CD14-positive monocyte (primary cell): Measurements from ENCODE around the gene NME5. TPM values are rescaled to one million over a fixed set of nuclear protein-coding genes. Genes with fewer than 3 reads are reported as not detected.
A peak's percentile ranks its signal among the peaks of the same experiment; 100 is the strongest.

Experiments
- DNase-seq, 3 donors: peaks; one replicate each; pipeline ENCODE4 v3.0.0-alpha.2; 2011 to 2022
- H2AFZ ChIP-seq: 2 replicates; pipeline ENCODE4 v1.6.0; 2012; ENCODE audit warnings: mild to moderate bottlenecking, low read depth, low read length, inconsistent platforms; ENCODE audit not compliant: insufficient read depth, poor library complexity, severe bottlenecking
- H3K27ac ChIP-seq, 2 donors: 1 replicate in 1 of 2; 2 replicates in 1 of 2; pipeline ENCODE4 v1.5.1; 2012 to 2013; ENCODE audit warnings: low read length in 2 of 2, control low read depth in 1 of 2, inconsistent platforms in 1 of 2, low read depth in 1 of 2, mild to moderate bottlenecking in 1 of 2
- H3K27me3 ChIP-seq, 2 donors: one replicate each; pipeline versions ENCODE4 v1.6.0 to v1.6.1; 2011 to 2013; ENCODE audit warnings: low read length in 2 of 2; ENCODE audit not compliant: control insufficient read depth in 2 of 2, insufficient read depth in 2 of 2
- H3K36me3 ChIP-seq, 2 donors: replicated peaks in 1 of 2; 1 replicate in 1 of 2; 2 replicates in 1 of 2; pipeline versions ENCODE4 v1.5.1 to v1.6.1; 2012 to 2013; ENCODE audit warnings: low read length in 2 of 2, control low read depth in 1 of 2, inconsistent platforms in 1 of 2, mild to moderate bottlenecking in 1 of 2; ENCODE audit not compliant: insufficient read depth in 2 of 2, control insufficient read depth in 1 of 2
- H3K4me1 ChIP-seq, 2 donors: 1 replicate in 1 of 2; 2 replicates in 1 of 2; pipeline versions ENCODE4 v1.5.1 to v1.6.1; 2012 to 2013; ENCODE audit warnings: low read length in 2 of 2, control low read depth in 1 of 2, inconsistent platforms in 1 of 2, mild to moderate bottlenecking in 1 of 2, moderate library complexity in 1 of 2; ENCODE audit not compliant: insufficient read depth in 2 of 2, control insufficient read depth in 1 of 2
- H3K4me2 ChIP-seq: replicated peaks from 2 replicates; pipeline ENCODE3; 2012; ENCODE audit warnings: low read length, moderate library complexity, mild to moderate bottlenecking; ENCODE audit not compliant: poor library complexity, severe bottlenecking; ENCODE audit errors: extremely low read depth
- H3K4me3 ChIP-seq, 3 experiments: fragments of 200-600 bp in 1 of 3; sonication (generic) in 1 of 3; replicated peaks in 1 of 3; 1 replicate in 2 of 3; 2 replicates in 1 of 3; pipeline ENCODE4 v1.5.1; 2011 to 2013; ENCODE audit warnings: low read length in 3 of 3, mild to moderate bottlenecking in 3 of 3, control low read depth in 2 of 3, low read depth in 2 of 3, inconsistent platforms in 1 of 3, moderate library complexity in 1 of 3
- H3K79me2 ChIP-seq: 2 replicates; pipeline ENCODE4 v1.6.0; 2012; ENCODE audit warnings: mild to moderate bottlenecking, control low read depth, inconsistent platforms, low read length, moderate library complexity; ENCODE audit not compliant: insufficient read depth
- H3K9ac ChIP-seq: 2 replicates; pipeline ENCODE4 v1.6.0; 2017; ENCODE audit warnings: low read length, mild to moderate bottlenecking; ENCODE audit not compliant: insufficient read depth, poor library complexity, severe bottlenecking
- H3K9me3 ChIP-seq, 2 donors: replicated peaks in 1 of 2; 1 replicate in 1 of 2; 2 replicates in 1 of 2; pipeline versions ENCODE4 v1.5.1 to v1.6.1; 2012 to 2013; ENCODE audit warnings: low read length in 2 of 2, control low read depth in 1 of 2; ENCODE audit not compliant: control insufficient read depth in 1 of 2, insufficient read depth in 1 of 2
- H4K20me1 ChIP-seq: 2 replicates; pipeline ENCODE4 v1.6.0; 2012; ENCODE audit warnings: mild to moderate bottlenecking, low read length, control low read depth, moderate library complexity; ENCODE audit not compliant: insufficient read depth
- H3K27ac Mint-ChIP-seq, 7 donors: one replicate each; pipeline ENCODE4 v1.8.0; 2020; ENCODE audit warnings: mild to moderate bottlenecking in 7 of 7, mixed read lengths in 7 of 7, moderate library complexity in 6 of 7, inconsistent platforms in 2 of 7
- H3K27me3 Mint-ChIP-seq, 3 donors: one replicate each; pipeline ENCODE4 v1.8.0; 2021 to 2022; ENCODE audit warnings: low read depth in 3 of 3, mild to moderate bottlenecking in 3 of 3, mixed read lengths in 3 of 3, moderate library complexity in 3 of 3, inconsistent platforms in 1 of 3
- H3K36me3 Mint-ChIP-seq, 2 donors: one replicate each; pipeline ENCODE4 v1.8.0; 2020; ENCODE audit warnings: mixed read lengths in 2 of 2, inconsistent platforms in 1 of 2, mild to moderate bottlenecking in 1 of 2
- H3K4me1 Mint-ChIP-seq: one replicate; pipeline ENCODE4 v1.8.0; 2020; ENCODE audit warnings: mild to moderate bottlenecking, mixed read lengths
- H3K4me3 Mint-ChIP-seq, 2 donors: one replicate each; pipeline ENCODE4 v1.8.0; 2020; ENCODE audit warnings: mild to moderate bottlenecking in 2 of 2, mixed read lengths in 2 of 2, moderate library complexity in 1 of 2
- H3K9me3 Mint-ChIP-seq, 7 donors: one replicate each; pipeline ENCODE4 v1.8.0; 2020 to 2022; ENCODE audit warnings: mixed read lengths in 7 of 7, mild to moderate bottlenecking in 6 of 7, moderate library complexity in 6 of 7, inconsistent platforms in 2 of 7
- WGBS: methylation state at CpG from one replicate; pipeline ENCODE4 v1.1.5; 2013; ENCODE audit warnings: missing lambda C conversion rate; ENCODE audit not compliant: insufficient coverage; 5-methylcytosine and 5-hydroxymethylcytosine counted together
- intact Hi-C, 2 donors: fragments of 100-400 bp; cut with micrococcal nuclease; formaldehyde crosslinking; loops; one replicate each; pipeline versions ENCODE4 v1.15.0 to v1.15.1; 2023
- polyA plus RNA-seq, 3 donors: library from polyadenylated mRNA; depleted of rRNA in 1 of 3; unstranded in 2 of 3; stranded (reverse) in 1 of 3; fragments of 300-500 nt in 2 of 3; fragments of >200 nt in 1 of 3; fragmentation: Illumina TruSeq in 2 of 3; gene quantifications; 1 replicate in 2 of 3; 2 replicates in 1 of 3; pipeline ENCODE4 v1.2.3, GENCODE V29; 2012 to 2021
- TF ChIP-seq, protein P1 (sequence below): fragments of 200-600 bp; IDR thresholded peaks from one replicate; pipeline ENCODE4 v1.8.0; 2022; ENCODE audit warnings: antibody characterized with exemption, mild to moderate bottlenecking

NME5 gene
- polyA plus RNA-seq, 3 donors: not detected

DNA sequence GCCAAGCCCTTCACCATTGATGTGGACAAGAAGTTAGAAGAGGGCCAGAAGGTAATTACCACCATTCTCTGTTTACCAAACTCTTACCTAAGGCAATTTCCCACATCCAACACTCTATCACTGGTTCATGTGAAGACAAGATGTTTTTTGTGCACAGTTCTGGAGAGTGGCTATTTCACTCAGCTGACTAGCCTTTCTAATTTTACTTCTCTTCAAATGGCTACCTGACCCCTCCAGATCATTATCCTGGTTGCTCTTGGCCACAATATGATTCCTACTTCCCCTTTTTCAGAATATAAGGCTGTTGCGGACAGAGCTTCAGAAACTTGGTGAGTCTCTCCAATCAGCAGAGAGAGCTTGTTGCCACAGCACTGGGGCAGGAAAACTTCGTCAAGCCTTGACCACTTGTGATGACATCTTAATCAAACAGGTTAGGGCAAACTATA, 46.8 kb upstream of the NME5 start:
- no peak overlapping the region for H2AFZ ChIP-seq
- peak overlapping the region in 1 of 2 donors; percentile 27 for H3K27ac ChIP-seq
- H3K27me3 ChIP-seq: no peaks in the 10 kb centered on the region
- H3K4me3 Mint-ChIP-seq: no peak overlapping the region
- peaks cover 6 to 7% of the 10 kb centered on the region in 2 donors for H3K4me1 ChIP-seq
- H3K4me2 ChIP-seq: no peak overlapping the region
- H3K27me3 Mint-ChIP-seq: peaks cover 0 to 2% (median 2%) of the 10 kb centered on the region in 3 donors
- intact Hi-C loops: loop anchor here in 1 of 2 donors (10.0 kb wide), 1 partner anchor 229 kb away; no protein-coding TSS in a partner anchor
- H3K27ac Mint-ChIP-seq: peak overlapping the region in 5 of 7 donors; percentile 20 to 73 (median 58)
- TF ChIP-seq, protein P1, sequence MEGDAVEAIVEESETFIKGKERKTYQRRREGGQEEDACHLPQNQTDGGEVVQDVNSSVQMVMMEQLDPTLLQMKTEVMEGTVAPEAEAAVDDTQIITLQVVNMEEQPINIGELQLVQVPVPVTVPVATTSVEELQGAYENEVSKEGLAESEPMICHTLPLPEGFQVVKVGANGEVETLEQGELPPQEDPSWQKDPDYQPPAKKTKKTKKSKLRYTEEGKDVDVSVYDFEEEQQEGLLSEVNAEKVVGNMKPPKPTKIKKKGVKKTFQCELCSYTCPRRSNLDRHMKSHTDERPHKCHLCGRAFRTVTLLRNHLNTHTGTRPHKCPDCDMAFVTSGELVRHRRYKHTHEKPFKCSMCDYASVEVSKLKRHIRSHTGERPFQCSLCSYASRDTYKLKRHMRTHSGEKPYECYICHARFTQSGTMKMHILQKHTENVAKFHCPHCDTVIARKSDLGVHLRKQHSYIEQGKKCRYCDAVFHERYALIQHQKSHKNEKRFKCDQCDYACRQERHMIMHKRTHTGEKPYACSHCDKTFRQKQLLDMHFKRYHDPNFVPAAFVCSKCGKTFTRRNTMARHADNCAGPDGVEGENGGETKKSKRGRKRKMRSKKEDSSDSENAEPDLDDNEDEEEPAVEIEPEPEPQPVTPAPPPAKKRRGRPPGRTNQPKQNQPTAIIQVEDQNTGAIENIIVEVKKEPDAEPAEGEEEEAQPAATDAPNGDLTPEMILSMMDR: no peak
- no peaks in the 10 kb centered on the region for H3K9me3 Mint-ChIP-seq
- 14% methylated on average over 1 of the region's 2 CpGs for WGBS
- DNase-seq: peak in 1 of 3 donors; percentile 23
- no peaks in the 10 kb centered on the region for H3K9me3 ChIP-seq
- H3K36me3 Mint-ChIP-seq: peaks cover 76 to 91% of the 10 kb centered on the region in 2 donors
- no peak overlapping the region for H3K9ac ChIP-seq
- H3K4me3 ChIP-seq: no peak overlapping the region
- peaks cover 77 to 100% of the 10 kb centered on the region in 2 donors for H3K36me3 ChIP-seq
- peaks cover 14% of the 10 kb centered on the region for H3K4me1 Mint-ChIP-seq
- H4K20me1 ChIP-seq: no peaks in the 10 kb centered on the region
- H3K79me2 ChIP-seq: peaks cover 7% of the 10 kb centered on the region

DNA sequence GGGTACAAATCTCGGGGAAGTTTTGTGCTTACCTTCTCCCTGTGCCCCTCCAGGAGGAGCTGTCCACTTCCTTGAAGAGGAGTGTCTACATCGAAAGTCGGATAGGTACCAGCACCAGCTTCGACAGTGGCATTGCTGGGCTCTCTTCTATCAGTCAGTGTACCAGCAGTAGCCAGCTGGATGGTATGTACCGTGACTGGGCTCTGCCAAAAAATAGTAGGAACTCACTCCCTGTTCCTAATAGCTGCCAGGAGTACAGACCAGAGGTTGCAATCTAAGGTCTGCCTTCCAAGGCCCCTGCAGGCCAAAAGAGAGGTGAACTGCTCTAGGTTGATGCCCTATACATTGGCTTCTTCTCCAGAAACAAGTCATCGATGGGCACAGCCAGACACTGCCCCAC, 43.6 kb upstream of the NME5 start:
- no peak for DNase-seq
- H3K4me1 ChIP-seq: peaks cover 24 to 29% of the 10 kb centered on the region in 2 donors
- intact Hi-C loops: loop anchor here in 1 of 2 donors (10.0 kb wide), 1 partner anchor 232 kb away; no protein-coding TSS in a partner anchor
- H3K27me3 ChIP-seq: no peaks in the 10 kb centered on the region
- H3K4me1 Mint-ChIP-seq: peaks cover 14% of the 10 kb centered on the region
- peaks cover 34% of the 10 kb centered on the region for H3K79me2 ChIP-seq
- no peaks in the 10 kb centered on the region for H3K9me3 Mint-ChIP-seq
- no peak overlapping the region for H3K4me2 ChIP-seq
- no peak overlapping the region for H3K9ac ChIP-seq
- TF ChIP-seq, protein P1: no peak
- peaks cover 48 to 69% of the 10 kb centered on the region in 2 donors for H3K36me3 ChIP-seq
- H3K36me3 Mint-ChIP-seq: peaks cover 52 to 62% of the 10 kb centered on the region in 2 donors
- H3K9me3 ChIP-seq: no peaks in the 10 kb centered on the region
- H3K27ac ChIP-seq: no peak overlapping the region
- no peak overlapping the region for H3K4me3 ChIP-seq
- H2AFZ ChIP-seq: no peak overlapping the region
- 97% methylated on average over 5 of the region's 6 CpGs for WGBS
- H3K4me3 Mint-ChIP-seq: no peak overlapping the region
- H3K27ac Mint-ChIP-seq: no peak overlapping the region
- H3K27me3 Mint-ChIP-seq: peaks cover 0 to 2% (median 0%) of the 10 kb centered on the region in 3 donors
- H4K20me1 ChIP-seq: no peaks in the 10 kb centered on the region
